HAP-1 (cell line): ENCODE results near the gene PPP1R3E.
A peak's percentile ranks its signal among the peaks of the same experiment; 100 is the strongest.

Experiments used
- DNase-seq, 2 experiments: peaks; one replicate each; pipeline ENCODE4 v3.0.0-alpha.2; 2016 to 2020; ENCODE audit warnings: low spot score in 2 of 2
- H3K27me3 ChIP-seq: fragments of 250-450 bp; sonication (Bioruptor Pico); 2 replicates; pipeline ENCODE4 v1.5.1; 2020; ENCODE audit warnings: low read depth, mild to moderate bottlenecking, moderate library complexity
- H3K36me3 ChIP-seq: fragments of 250-450 bp; sonication (Bioruptor Pico); replicated peaks from 2 replicates; pipeline ENCODE4 v1.5.1; 2020; ENCODE audit warnings: mild to moderate bottlenecking
- H3K4me1 ChIP-seq: fragments of 250-450 bp; sonication (Bioruptor Pico); 2 replicates; pipeline ENCODE4 v1.5.1; 2020; ENCODE audit warnings: mild to moderate bottlenecking
- H3K4me3 ChIP-seq: fragments of 250-450 bp; sonication (Bioruptor Pico); 2 replicates; pipeline ENCODE4 v1.5.1; 2020; ENCODE audit warnings: mild to moderate bottlenecking, moderate library complexity
- H3K9me3 ChIP-seq: fragments of 250-450 bp; sonication (Bioruptor Pico); 2 replicates; pipeline ENCODE4 v1.5.1; 2020; ENCODE audit warnings: mild to moderate bottlenecking, moderate library complexity
- in situ Hi-C: fragments of 300-500 bp; cut with MboI; formaldehyde crosslinking; loops from 3 replicates; pipeline ENCODE4 v1.14.3; 2020; ENCODE audit warnings: low sequenced_read_pairs, inconsistent platforms, mixed read lengths

The PPP1R3E gene, protein sequence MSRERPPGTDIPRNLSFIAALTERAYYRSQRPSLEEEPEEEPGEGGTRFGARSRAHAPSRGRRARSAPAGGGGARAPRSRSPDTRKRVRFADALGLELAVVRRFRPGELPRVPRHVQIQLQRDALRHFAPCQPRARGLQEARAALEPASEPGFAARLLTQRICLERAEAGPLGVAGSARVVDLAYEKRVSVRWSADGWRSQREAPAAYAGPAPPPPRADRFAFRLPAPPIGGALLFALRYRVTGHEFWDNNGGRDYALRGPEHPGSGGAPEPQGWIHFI

DNA sequence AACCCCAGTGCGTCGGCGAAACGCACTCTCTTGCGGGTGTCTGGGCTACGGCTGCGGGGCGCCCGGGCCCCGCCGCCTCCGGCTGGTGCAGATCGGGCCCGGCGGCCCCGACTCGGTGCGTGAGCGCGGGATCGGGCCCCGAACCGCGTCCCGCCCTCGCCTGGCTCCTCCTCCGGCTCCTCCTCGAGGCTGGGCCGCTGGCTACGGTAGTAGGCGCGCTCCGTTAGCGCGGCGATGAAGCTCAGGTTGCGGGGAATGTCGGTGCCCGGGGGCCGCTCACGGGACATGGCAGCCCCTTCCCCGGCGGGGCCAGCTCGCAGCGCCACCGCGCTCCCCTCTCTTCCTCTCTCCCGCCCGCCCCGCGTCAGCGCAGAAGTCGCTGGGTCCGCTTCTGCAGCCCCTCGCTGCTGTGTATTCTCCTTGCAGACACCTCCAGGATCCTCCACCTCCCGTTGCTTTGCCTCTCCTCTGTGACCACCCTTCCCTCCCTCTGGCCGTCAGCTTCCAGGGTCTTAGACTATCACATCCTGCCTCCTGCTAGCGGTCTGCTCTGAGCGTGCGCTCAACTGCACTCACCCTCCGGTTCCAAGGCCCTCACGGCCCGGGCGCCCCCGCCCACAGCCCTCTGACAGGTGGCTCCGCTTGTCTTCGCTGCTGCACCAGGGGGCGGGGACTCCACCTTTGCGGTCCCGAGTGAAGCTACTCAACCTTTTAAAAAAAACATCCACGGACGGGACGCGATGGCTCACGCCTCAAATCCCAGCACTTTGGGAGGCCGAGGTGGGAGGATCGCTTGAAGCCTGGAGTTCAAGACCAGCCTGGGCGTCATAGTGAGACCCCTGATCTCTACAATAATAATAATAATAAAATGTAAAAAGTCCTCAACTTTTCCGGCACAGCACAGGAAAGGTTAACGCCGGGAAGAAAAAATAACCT is at the start of gene PPP1R3E:
TSS of gene PPP1R3E (minus strand) at position 570 of the 936 bp plus-strand sequence. CDS start at position 287, 283 bp downstream.
- peaks cover 9% of the 10 kb centered on the region for H3K36me3 ChIP-seq
- peak within 1 kb of the TSS; percentile 47 for H3K4me3 ChIP-seq
- no peaks in the 10 kb centered on the region for H3K9me3 ChIP-seq
- in situ Hi-C loops, result no loop called here
- no peaks in the 10 kb centered on the region for H3K27me3 ChIP-seq
- DNase-seq, result peak; percentile 26 to 81
- peaks cover 17% of the 10 kb centered on the region for H3K4me1 ChIP-seq

DNA sequence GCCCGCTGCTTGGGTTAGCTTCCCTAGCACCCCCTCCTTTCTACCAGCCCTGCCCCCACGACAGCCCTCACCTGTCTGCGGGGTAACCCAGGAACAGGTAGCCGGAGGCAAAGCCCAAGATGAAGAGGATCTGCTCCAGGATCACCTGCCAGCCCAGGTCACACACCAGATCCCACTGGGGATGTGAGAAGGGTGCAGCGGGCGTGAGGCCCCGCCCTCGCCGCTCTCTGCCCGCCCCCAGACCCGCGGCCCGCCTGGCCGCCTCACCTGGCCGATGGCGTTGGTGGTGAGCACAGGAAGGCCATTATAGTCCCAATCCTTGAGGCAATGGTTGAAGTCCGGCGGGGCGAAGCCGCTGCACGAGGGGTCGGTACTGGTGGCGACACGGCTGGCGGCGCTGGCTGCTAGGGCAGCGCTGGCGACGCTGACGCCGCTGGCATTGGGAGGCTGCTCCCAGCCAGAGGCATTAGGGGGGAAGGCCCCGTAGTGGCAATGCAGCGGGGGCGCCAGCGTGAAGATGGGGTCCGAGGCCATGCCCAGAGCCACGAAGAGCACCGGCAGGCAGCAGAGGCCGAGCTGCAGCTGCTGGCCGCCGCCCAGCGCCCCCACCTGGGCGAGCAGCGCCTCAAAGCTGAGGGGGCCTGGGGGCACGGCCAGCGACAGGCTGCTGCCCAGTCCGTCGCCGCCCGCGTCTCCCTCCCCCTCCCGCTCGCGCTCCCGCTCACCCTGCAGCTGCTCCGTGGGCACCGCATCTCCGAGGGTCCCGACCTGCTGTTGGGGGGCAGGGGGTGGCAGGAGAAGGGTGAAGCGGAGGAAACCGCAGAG is 49.2 kb upstream of the PPP1R3E start:
- in situ Hi-C loops, result no loop called here
- H3K27me3 ChIP-seq, result peaks cover 44% of the 10 kb centered on the region
- no peaks in the 10 kb centered on the region for H3K36me3 ChIP-seq
- no peaks in the 10 kb centered on the region for H3K4me1 ChIP-seq
- H3K4me3 ChIP-seq, result peak overlapping the region; percentile 44
- no peak for DNase-seq
- H3K9me3 ChIP-seq, result no peaks in the 10 kb centered on the region

DNA sequence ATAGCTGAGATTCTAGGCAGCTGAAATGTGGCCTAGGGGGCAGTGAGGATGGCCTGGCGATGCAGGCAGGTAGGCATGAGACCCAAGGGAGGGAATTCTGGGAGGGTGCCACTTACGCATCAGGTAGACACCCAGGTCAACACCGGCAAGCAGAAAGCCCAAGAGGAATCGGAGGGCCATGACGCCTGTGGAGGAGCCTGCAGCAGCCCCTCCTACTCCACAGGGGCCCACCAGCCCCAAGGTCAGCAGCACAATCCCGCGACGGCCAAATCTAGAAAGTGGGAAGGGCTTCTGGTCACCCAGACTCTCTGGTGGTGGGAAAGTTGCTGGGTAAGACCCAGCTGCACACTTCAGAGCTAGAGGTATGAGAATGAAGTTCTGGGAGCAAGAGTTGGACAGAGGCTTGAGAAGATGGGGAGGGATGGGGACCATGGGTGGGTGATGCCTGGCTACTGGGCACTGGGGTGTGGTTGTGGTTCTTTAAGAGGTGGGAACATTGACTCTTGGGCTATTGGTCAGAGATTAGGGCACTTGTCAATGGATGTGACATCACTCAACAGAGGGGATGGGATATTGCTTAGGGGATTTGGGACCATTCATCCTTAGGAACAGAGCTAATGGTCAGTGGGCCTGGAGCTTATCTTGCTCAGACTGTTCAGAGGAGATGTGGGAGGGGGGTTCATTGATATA is 46.6 kb upstream of the PPP1R3E start:
- Histone ChIP-seq H3K4me1 (no peaks in the 10 kb centered on the region), H3K9me3 (no peaks in the 10 kb centered on the region), H3K36me3 (no peaks in the 10 kb centered on the region), H3K4me3 (no peak overlapping the region), H3K27me3 (peaks cover 21% of the 10 kb centered on the region)
- DNase-seq, result no peak
- in situ Hi-C loops, result no loop called here

DNA sequence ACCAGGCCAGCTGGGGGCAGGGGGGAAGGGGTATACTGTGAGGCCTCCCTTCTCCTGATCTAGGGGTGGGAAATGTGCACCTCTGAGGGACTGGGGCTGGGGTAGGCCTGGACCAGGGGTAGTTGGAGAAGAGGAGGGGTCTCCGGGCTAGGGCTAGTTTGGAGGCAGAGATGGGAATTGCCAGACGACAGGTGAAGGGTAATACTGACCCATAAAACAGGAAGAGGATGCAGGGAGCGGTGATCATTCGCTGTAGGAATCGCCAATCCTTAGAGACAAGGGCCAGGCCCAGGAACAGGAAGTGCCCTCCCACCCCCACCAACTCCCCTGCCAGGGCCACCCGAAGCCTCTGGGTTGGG is 45.6 kb upstream of the PPP1R3E start:
- no peak for DNase-seq
- Histone ChIP-seq H3K27me3 (peaks cover 12% of the 10 kb centered on the region), H3K36me3 (no peaks in the 10 kb centered on the region), H3K9me3 (no peaks in the 10 kb centered on the region), H3K4me3 (no peak overlapping the region), H3K4me1 (no peaks in the 10 kb centered on the region)
- in situ Hi-C loops, result no loop called here

DNA sequence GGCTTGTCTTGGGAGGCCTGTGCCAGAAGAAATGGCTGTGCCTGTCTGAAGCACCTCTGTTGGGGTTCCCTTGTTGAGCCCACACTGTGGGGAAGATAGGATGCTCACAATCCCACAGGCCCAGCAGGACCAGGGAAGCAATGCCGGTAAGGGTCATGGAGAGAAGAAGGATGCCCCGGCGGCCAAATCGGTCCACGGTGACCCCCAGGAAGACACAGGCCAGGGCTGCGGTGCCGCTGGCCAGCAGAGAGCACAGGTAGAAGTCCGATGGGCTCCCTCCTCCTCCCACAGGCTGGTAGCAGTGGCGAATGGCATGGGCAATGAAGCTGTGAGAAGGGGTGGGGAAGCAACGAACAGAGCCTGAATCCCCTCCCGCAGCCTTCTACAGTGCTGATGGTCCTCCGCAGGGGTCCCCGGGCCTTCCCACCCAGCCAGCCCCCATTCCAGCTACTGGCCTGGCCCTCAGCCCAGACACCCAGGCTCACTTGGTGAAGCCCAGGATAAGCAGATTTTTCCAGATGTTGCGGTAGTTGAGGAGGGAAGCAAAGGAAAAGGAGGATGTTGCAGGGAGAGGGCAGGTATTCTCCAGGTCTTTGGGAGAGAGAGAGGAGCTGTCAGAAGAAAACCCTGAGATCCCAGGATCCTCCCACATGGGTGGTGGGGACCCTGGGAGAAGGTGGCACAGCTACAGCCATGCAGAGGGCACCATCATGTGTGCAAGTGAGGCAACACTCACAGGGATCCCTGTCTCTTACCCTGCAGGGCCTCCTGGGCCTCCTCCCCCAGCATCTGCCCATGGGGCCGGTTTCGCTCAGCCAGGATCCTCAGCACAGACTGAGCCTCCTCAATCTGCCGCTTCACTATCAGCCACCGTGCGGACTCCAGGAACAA is 45.0 kb upstream of the PPP1R3E start:
- Histone ChIP-seq H3K27me3 (peaks cover 6% of the 10 kb centered on the region), H3K4me1 (no peaks in the 10 kb centered on the region)
- in situ Hi-C loops, result no loop called here

DNA sequence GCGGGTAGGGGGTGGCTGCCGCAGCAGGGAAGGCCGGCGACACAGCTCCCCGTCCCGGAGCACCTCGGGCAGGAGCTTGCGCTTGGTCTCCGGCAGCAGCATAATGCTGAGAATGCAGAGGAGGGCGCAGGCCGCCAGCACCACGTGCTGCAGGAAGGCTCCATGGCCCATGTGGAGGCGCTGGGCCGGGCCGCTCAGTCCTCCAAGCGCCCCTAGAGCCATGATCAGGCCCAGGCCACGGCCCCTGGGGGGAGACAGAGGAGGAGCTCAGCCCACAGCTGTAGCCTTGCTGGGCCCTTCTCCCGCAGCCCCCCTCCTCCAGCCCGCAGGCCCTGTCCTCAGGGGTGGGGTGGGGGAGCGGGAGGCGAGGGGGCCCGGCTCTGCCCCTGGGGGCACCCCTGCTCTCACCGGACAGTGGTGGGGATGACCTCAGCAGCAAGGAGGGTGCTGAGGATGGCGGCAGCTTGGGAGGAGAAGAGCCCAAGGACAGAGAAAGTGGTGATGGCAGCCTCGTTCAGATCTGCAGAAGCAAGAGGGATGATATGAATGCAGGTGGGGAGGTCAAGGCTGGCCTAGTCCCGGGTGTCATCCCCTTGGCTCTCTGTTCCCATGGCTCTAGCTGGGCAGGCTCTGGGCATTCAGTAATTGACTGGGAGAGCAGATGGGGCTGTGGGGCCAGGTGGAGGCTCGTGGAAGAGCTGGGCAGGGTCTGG is 44.2 kb upstream of the PPP1R3E start:
- in situ Hi-C loops, result no loop called here
- Histone ChIP-seq H3K36me3 (no peaks in the 10 kb centered on the region), H3K27me3 (no peaks in the 10 kb centered on the region), H3K4me3 (no peak overlapping the region), H3K9me3 (no peaks in the 10 kb centered on the region), H3K4me1 (no peaks in the 10 kb centered on the region)
- DNase-seq, result no peak

More for the DNA sequence above, 45.0 kb upstream of the PPP1R3E start:
- H3K4me3 ChIP-seq, result no peak overlapping the region
- H3K9me3 ChIP-seq, result no peaks in the 10 kb centered on the region
- no peak for DNase-seq
- H3K36me3 ChIP-seq, result no peaks in the 10 kb centered on the region

DNA sequence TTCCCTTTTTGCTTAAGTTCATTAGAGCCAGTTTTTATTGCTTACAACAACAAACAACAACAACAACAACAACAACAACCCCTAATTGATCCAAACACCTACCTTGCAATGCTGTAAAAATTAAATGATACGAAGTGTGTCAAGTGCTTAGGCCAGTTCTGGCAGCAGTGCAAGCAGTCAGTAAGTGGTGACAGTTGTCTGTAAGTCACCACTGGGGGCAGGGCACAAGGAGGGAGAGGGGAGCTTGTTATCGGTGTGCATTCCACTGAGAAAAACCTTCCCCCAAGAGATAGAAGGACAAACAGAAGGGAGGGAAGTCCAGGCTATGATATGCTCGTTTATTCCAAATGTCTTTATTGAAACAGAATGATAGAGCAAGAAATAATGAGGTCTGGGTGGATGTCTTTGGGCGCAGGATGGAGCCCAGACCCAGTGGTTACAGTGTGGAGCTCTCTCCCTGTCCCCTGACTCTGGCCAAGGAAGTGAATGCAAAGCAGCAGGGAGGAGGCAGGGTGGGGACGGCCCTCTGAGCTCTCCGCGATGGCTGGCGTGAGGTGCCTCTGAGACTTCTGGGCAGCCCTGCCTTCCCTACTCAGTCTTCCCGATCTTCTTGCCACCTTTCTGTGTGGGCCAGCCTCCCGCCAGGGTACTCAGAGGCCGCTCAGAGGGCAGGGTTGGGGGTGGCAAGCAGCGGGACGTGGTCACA is 43.5 kb upstream of the PPP1R3E start:
- H3K4me3 ChIP-seq, result no peak overlapping the region
- H3K36me3 ChIP-seq, result no peaks in the 10 kb centered on the region
- no peaks in the 10 kb centered on the region for H3K9me3 ChIP-seq
- DNase-seq, result no peak
- no peaks in the 10 kb centered on the region for H3K4me1 ChIP-seq
- H3K27me3 ChIP-seq, result no peaks in the 10 kb centered on the region
- in situ Hi-C loops, result no loop called here

DNA sequence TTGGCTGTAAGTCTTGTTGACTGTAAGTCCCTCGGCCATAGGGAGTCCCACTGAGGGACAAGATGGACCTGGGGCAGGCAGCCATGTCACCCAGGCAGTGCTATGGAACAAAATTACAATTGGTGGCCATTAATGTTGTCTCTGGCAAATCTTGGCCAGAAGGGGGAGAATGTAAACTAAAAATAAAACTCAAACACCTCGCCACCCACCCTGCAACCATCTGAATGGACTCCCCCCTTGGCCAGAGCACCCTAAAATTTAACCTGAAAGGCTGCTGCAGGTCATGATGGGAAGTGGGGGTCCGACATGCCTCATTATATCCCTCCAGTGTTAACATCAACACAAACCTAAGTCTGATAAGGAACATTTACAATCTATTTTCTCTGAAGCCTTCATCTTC is 41.8 kb upstream of the PPP1R3E start:
- Histone ChIP-seq H3K9me3 (peaks cover 5% of the 10 kb centered on the region), H3K4me1 (no peaks in the 10 kb centered on the region), H3K27me3 (no peaks in the 10 kb centered on the region), H3K4me3 (no peak overlapping the region), H3K36me3 (no peaks in the 10 kb centered on the region)
- in situ Hi-C loops, result no loop called here
- no peak for DNase-seq

DNA sequence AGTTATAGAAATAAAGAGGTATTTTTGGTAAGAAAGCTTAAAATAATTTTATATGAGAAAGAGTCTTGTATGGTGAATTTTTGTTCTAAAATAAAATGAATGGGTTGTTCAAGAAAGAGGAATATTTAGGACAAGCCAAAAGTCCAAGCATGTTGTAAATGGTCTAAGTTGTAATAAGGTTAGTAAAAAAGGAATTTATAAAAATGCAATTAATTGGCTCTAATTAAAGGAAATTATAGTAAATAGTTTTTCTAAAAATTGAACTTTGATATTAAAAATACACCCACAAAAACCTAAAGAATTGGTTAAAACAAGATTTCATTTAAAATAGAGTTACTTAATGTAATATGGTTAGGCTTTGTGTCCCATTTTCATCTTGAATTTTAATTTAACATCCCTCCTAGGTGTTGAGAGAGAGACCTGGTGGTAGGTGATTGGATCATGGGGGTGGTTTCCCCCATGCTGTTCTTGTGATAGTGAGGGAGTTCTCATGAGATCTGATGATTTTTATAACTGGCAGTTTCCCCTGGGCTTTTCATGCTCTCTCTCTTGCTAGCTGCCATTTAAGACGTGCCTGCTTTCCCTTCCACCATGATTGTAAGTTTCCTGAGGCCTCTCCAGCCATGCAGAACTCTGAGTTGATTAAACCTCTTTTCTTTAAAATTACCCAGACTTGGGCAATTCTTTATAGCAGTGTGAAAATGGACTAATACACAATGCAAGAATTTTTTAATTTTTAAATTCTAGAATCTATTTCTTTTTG is 37.0 kb upstream of the PPP1R3E start:
- Histone ChIP-seq H3K36me3 (no peaks in the 10 kb centered on the region), H3K4me1 (no peaks in the 10 kb centered on the region), H3K27me3 (peaks cover 3% of the 10 kb centered on the region; the same call in 1 of the 2 replicates), H3K9me3 (peaks cover 8% of the 10 kb centered on the region), H3K4me3 (no peak overlapping the region)
- in situ Hi-C loops, result no loop called here
- DNase-seq, result no peak

DNA sequence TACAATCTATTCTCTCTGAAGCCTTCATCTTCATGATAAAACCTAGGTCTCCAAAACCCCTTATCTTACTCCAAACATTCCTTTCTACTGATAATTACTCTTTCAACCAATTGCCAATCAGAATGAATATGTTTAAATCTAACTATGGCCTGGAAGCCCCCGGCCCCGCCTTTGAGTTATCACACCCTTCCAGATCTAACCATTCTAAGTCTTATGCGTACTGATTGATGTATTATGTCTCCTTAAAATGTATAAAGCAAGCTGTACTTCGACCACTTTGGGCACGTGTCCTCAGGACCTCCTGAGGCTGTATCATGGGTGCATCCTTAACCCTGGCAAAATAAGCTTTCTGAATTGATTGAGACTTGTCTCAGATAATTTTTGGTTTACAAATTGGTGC is 33.0 kb upstream of the PPP1R3E start:
- H3K27me3 ChIP-seq, result peaks cover 5% of the 10 kb centered on the region; the same call in 1 of the 2 replicates
- H3K4me1 ChIP-seq, result no peaks in the 10 kb centered on the region
- peaks cover 8% of the 10 kb centered on the region for H3K9me3 ChIP-seq
- DNase-seq, result no peak
- H3K36me3 ChIP-seq, result no peaks in the 10 kb centered on the region
- no peak overlapping the region for H3K4me3 ChIP-seq
- in situ Hi-C loops, result no loop called here
